ENCODE results near the gene MYH9.

MYH9 gene

GRCh38 chr22:36334081-36334820 is 53.5 kb downstream of the MYH9 start:
- H3K18ac ChIP-seq (ENCODE audit: low read length): no peak overlapping the region
- no peak overlapping the region for H3K56ac ChIP-seq (ENCODE audit: low read length)
- peaks cover 61% of the 10 kb centered on the region for H3K79me2 ChIP-seq (ENCODE audit: control insufficient read depth, insufficient read depth, low read length)
- peaks cover 25% of the 10 kb centered on the region for H3K4me1 ChIP-seq (ENCODE audit: control insufficient read depth, low read depth, low read length)
- no peak overlapping the region for H2BK5ac ChIP-seq (ENCODE audit: low read length)
- H3K9ac ChIP-seq (ENCODE audit: low read length): no peak overlapping the region
- no peak overlapping the region for H3K4ac ChIP-seq (ENCODE audit: low read depth, low read length)
- no peak overlapping the region for H4K5ac ChIP-seq (ENCODE audit: low read length)
- no peak overlapping the region for H3K4me2 ChIP-seq (ENCODE audit: low read length)
- H3K79me1 ChIP-seq (ENCODE audit: low read length): peaks cover 35% of the 10 kb centered on the region
- H2AK5ac ChIP-seq (ENCODE audit: low read length): no peak overlapping the region
- H3K4me3 ChIP-seq (ENCODE audit: low read length): no peak overlapping the region
- H2BK15ac ChIP-seq (replicated peaks; ENCODE audit: low read depth): no peak overlapping the region
- no peak overlapping the region for H2BK120ac ChIP-seq (ENCODE audit: low read depth, low read length)
- peak; percentile 78 for DNase-seq
- H4K8ac ChIP-seq (ENCODE audit: low read depth, low read length): no peak overlapping the region
- H3K27me3 ChIP-seq (ENCODE audit: insufficient read depth, low read length, poor library complexity): no peaks in the 10 kb centered on the region
- peak overlapping the region; percentile 65 for H3K27ac ChIP-seq (ENCODE audit: low read depth, low read length)
- no CpG with 5 or more reads among the region's 25 CpGs for WGBS (ENCODE audit: extremely low coverage, insufficient coverage, low lambda C conversion rate)
- H3K36me3 ChIP-seq (ENCODE audit: control insufficient read depth, insufficient read depth, low read length): peaks cover 11% of the 10 kb centered on the region
- H3K23ac ChIP-seq (ENCODE audit: low read length): no peak overlapping the region

GRCh38 chr22:36333644-36334043 is 54.1 kb downstream of the MYH9 start:
- Histone ChIP-seq H3K79me1 (ENCODE audit: low read length) (peaks cover 33% of the 10 kb centered on the region), H2BK5ac (ENCODE audit: low read length) (no peak overlapping the region), H3K56ac (ENCODE audit: low read length) (peak overlapping the region; percentile 46), H3K4ac (ENCODE audit: low read depth, low read length) (no peak overlapping the region), H2BK15ac (replicated peaks; ENCODE audit: low read depth) (no peak overlapping the region), H3K18ac (ENCODE audit: low read length) (no peak overlapping the region), H3K27me3 (ENCODE audit: insufficient read depth, low read length, poor library complexity) (no peaks in the 10 kb centered on the region), H4K8ac (ENCODE audit: low read depth, low read length) (no peak overlapping the region), H3K4me3 (ENCODE audit: low read length) (no peak overlapping the region), H4K5ac (ENCODE audit: low read length) (no peak overlapping the region), H3K4me1 (ENCODE audit: control insufficient read depth, low read depth, low read length) (peaks cover 28% of the 10 kb centered on the region), H3K27ac (ENCODE audit: low read depth, low read length) (peak overlapping the region; percentile 65), H2AK5ac (ENCODE audit: low read length) (no peak overlapping the region), H3K36me3 (ENCODE audit: control insufficient read depth, insufficient read depth, low read length) (peaks cover 8% of the 10 kb centered on the region), H3K9ac (ENCODE audit: low read length) (peak overlapping the region; percentile 35), H3K23ac (ENCODE audit: low read length) (no peak overlapping the region), H3K79me2 (ENCODE audit: control insufficient read depth, insufficient read depth, low read length) (peaks cover 60% of the 10 kb centered on the region), H2BK120ac (ENCODE audit: low read depth, low read length) (no peak overlapping the region), H3K4me2 (ENCODE audit: low read length) (no peak overlapping the region)
- no peak for DNase-seq
- no CpG with 5 or more reads among the region's 5 CpGs for WGBS (ENCODE audit: extremely low coverage, insufficient coverage, low lambda C conversion rate)

- no peak overlapping the region for H4K5ac ChIP-seq (ENCODE audit: low read length)
- peak; percentile 75 for DNase-seq
- H2BK15ac ChIP-seq (replicated peaks; ENCODE audit: low read depth): no peak overlapping the region
- H3K4me3 ChIP-seq (ENCODE audit: low read length): no peak overlapping the region
- H3K27ac ChIP-seq (ENCODE audit: low read depth, low read length): peak overlapping the region; percentile 65
- H3K79me2 ChIP-seq (ENCODE audit: control insufficient read depth, insufficient read depth, low read length): peaks cover 66% of the 10 kb centered on the region
- no peak overlapping the region for H4K8ac ChIP-seq (ENCODE audit: low read depth, low read length)
- no CpG with 5 or more reads among the region's 13 CpGs for WGBS (ENCODE audit: extremely low coverage, insufficient coverage, low lambda C conversion rate)
- H2AK5ac ChIP-seq (ENCODE audit: low read length): no peak overlapping the region
- H3K4me2 ChIP-seq (ENCODE audit: low read length): no peak overlapping the region
- H3K4ac ChIP-seq (ENCODE audit: low read depth, low read length): no peak overlapping the region
- peaks cover 37% of the 10 kb centered on the region for H3K79me1 ChIP-seq (ENCODE audit: low read length)
- no peak overlapping the region for H3K18ac ChIP-seq (ENCODE audit: low read length)
- H3K27me3 ChIP-seq (ENCODE audit: insufficient read depth, low read length, poor library complexity): no peaks in the 10 kb centered on the region
- H3K23ac ChIP-seq (ENCODE audit: low read length): no peak overlapping the region
- peak overlapping the region; percentile 23 for H3K9ac ChIP-seq (ENCODE audit: low read length)
- H3K56ac ChIP-seq (ENCODE audit: low read length): peak overlapping the region; percentile 43
- H3K4me1 ChIP-seq (ENCODE audit: control insufficient read depth, low read depth, low read length): peaks cover 28% of the 10 kb centered on the region
- no peak overlapping the region for H2BK120ac ChIP-seq (ENCODE audit: low read depth, low read length)
- peak overlapping the region; percentile 1 for H2BK5ac ChIP-seq (ENCODE audit: low read length)
- H3K36me3 ChIP-seq (ENCODE audit: control insufficient read depth, insufficient read depth, low read length): peaks cover 6% of the 10 kb centered on the region
Measured at GRCh38 chr22:36332623-36333332, 55.0 kb downstream of the MYH9 start.

GRCh38 chr22:36331912-36332622 is 55.7 kb downstream of the MYH9 start:
- no peaks in the 10 kb centered on the region for H3K27me3 ChIP-seq (ENCODE audit: insufficient read depth, low read length, poor library complexity)
- H3K79me1 ChIP-seq (ENCODE audit: low read length): peaks cover 39% of the 10 kb centered on the region
- H2BK5ac ChIP-seq (ENCODE audit: low read length): peak overlapping the region; percentile 85
- peaks cover 67% of the 10 kb centered on the region for H3K79me2 ChIP-seq (ENCODE audit: control insufficient read depth, insufficient read depth, low read length)
- H3K56ac ChIP-seq (ENCODE audit: low read length): peak overlapping the region; percentile 89
- H3K23ac ChIP-seq (ENCODE audit: low read length): no peak overlapping the region
- no peak overlapping the region for H2BK120ac ChIP-seq (ENCODE audit: low read depth, low read length)
- WGBS (ENCODE audit: extremely low coverage, insufficient coverage, low lambda C conversion rate): no CpG with 5 or more reads among the region's 15 CpGs
- peaks cover 5% of the 10 kb centered on the region for H3K36me3 ChIP-seq (ENCODE audit: control insufficient read depth, insufficient read depth, low read length)
- H3K4ac ChIP-seq (ENCODE audit: low read depth, low read length): peak overlapping the region; percentile 49
- peak overlapping the region; percentile 53 for H3K18ac ChIP-seq (ENCODE audit: low read length)
- no peak overlapping the region for H3K4me3 ChIP-seq (ENCODE audit: low read length)
- H2AK5ac ChIP-seq (ENCODE audit: low read length): peak overlapping the region; percentile 61
- H4K8ac ChIP-seq (ENCODE audit: low read depth, low read length): no peak overlapping the region
- peaks cover 28% of the 10 kb centered on the region for H3K4me1 ChIP-seq (ENCODE audit: control insufficient read depth, low read depth, low read length)
- peak overlapping the region; percentile 65 for H3K27ac ChIP-seq (ENCODE audit: low read depth, low read length)
- H4K5ac ChIP-seq (ENCODE audit: low read length): no peak overlapping the region
- peak overlapping the region; percentile 55 for H3K9ac ChIP-seq (ENCODE audit: low read length)
- H3K4me2 ChIP-seq (ENCODE audit: low read length): no peak overlapping the region
- peak; percentile 50 for DNase-seq
- H2BK15ac ChIP-seq (replicated peaks; ENCODE audit: low read depth): no peak overlapping the region

- peaks cover 2% of the 10 kb centered on the region for H3K36me3 ChIP-seq (ENCODE audit: control insufficient read depth, insufficient read depth, low read length)
- no CpG with 5 or more reads among the region's 11 CpGs for WGBS (ENCODE audit: extremely low coverage, insufficient coverage, low lambda C conversion rate)
Measured at GRCh38 chr22:36331306-36331911, 56.4 kb downstream of the MYH9 start.

More at GRCh38 chr22:36331306-36331911, 56.4 kb downstream of the MYH9 start:
- Histone ChIP-seq H3K79me2 (ENCODE audit: control insufficient read depth, insufficient read depth, low read length) (peaks cover 63% of the 10 kb centered on the region), H3K4me3 (ENCODE audit: low read length) (no peak overlapping the region), H2BK5ac (ENCODE audit: low read length) (peak overlapping the region; percentile 97), H3K4ac (ENCODE audit: low read depth, low read length) (peak overlapping the region; percentile 11), H3K27me3 (ENCODE audit: insufficient read depth, low read length, poor library complexity) (no peaks in the 10 kb centered on the region), H4K8ac (ENCODE audit: low read depth, low read length) (no peak overlapping the region), H3K23ac (ENCODE audit: low read length) (peak overlapping the region; percentile 82), H3K56ac (ENCODE audit: low read length) (peak overlapping the region; percentile 89), H3K27ac (ENCODE audit: low read depth, low read length) (peak overlapping the region; percentile 65), H2BK120ac (ENCODE audit: low read depth, low read length) (peak overlapping the region; percentile 67), H4K5ac (ENCODE audit: low read length) (peak overlapping the region; percentile 59), H3K18ac (ENCODE audit: low read length) (peak overlapping the region; percentile 53), H3K4me2 (ENCODE audit: low read length) (no peak overlapping the region), H3K79me1 (ENCODE audit: low read length) (peaks cover 38% of the 10 kb centered on the region), H2BK15ac (replicated peaks; ENCODE audit: low read depth) (no peak overlapping the region), H3K4me1 (ENCODE audit: control insufficient read depth, low read depth, low read length) (peaks cover 26% of the 10 kb centered on the region), H3K9ac (ENCODE audit: low read length) (peak overlapping the region; percentile 66), H2AK5ac (ENCODE audit: low read length) (peak overlapping the region; percentile 95)
- peak; percentile 99 for DNase-seq
